GM21619 (cell line): ENCODE results near the gene SLC16A12.
"Not testable (repeated sequence)": the region's sequence is repeated elsewhere in the genome, so short reads cannot be mapped to it uniquely, and the experiment has no call there.

ENCODE experiments used
- ATAC-seq: cut with Tn5 transposase; IDR thresholded peaks from one replicate; pipeline ENCODE4 v1.9.1; 2021; ENCODE audit not compliant: unreplicated experiment

The SLC16A12 gene

DNA sequence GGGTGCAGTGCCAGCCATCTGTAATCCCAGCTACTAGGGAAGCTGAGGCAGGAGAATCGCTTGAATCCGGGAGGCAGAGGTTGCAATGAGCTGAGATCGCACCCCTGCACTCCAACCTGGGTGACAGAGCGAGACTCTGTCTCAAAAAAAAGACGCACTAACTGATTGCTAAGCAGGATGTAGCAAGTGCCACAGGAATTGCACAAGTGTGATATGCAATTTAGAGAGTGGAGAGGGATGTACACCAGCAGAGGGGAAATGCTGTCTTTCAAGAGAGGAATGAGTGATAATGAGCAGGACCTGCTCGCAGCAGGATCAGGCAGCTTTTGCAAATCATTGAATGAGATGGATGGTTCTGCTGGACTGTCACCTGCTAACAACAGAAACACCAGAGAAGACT is 13.3 kb upstream of the SLC16A12 start:
- ATAC-seq = no peak

DNA sequence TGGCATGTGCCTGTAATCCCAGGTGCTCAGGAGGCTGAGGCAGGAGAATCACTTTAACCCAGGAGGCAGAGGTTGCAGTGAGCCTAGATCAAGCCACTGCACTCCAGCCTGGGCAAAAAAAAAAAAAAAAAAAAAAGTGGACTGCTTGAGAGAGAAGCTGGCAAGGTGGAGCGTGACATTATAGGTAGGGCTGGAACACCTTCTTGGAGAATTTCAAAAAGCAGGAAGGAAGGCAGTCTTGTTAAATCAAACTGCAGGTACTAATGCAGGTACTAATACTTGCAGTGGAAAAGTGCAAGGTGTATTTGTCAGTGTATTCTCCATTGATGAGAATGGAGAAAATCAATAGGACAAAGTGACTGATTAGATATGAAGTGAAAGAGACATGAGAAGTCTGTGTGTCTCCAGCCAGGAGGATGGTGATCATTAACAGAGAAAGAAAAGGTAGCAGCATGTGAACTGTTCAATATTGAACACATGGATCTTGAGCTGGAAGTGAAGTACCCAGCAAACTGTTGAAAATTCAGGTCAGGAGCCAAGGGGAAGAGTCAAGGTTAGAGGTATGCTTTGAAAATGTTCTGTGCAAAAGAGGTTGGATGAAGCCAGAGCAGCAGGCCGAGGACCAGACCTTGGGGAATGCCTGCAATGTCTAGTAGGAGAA is 12.6 kb upstream of the SLC16A12 start:
- ATAC-seq = no peak

DNA sequence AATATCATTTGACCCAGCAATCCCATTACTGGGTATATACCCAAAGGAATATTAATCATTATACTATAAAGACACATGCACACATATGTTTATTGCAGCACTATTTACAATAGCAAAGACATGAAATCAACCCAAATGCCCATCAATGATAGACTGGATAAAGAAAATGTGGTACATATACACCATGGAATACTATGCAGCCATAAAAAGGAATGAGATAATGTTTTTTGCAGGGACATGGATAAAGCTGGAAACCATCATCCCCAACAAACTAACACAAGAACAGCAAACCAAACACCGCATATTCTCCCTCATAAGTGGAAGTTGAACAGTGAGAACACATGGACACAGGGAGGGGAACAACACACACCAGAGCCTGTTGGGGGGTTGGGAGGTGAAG is 11.3 kb upstream of the SLC16A12 start:
- not testable (repeated sequence) for ATAC-seq

DNA sequence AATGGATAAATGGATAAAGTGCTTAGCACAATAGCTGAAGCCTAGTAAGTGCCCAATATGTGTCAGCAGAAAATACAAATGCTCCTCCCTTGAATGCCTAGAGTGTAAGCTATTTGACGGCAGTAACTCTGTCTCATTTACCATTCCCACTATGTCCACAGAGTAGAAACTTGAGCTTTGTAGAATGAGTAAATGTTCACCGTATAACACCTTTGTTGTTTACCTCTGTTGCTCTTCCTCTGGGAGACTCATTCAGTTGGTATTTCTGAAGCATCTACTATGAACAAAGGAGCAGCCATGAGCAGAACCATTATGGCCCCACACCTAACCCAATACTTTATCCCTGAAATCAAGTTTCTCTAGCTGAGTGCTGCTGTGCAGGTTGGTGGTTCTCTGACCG is 8.4 kb upstream of the SLC16A12 start:
- no peak for ATAC-seq

DNA sequence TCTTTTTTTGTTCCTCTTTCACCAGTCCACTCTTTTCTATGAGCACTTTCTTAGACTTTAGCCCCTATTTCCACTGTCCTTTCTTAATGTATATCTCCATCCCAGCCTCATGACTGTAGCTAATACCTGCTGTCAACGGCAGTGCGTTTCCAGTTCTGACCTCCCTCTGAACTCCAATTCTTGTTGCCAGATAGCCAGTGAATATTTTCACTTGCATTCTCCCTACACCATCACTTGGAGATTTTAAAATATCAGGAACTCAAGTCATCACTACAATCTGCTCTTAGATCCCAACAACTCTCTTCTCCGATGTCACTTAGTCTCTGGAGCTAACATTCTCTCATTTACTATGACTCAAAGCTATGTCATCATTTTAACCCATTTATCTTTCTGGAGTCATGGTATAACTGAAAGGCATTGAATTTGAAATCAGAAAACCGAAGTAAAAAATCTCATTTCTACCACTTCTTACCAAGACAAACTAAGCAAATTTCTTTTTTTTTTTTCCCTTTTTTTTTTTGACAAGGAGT is 5.1 kb upstream of the SLC16A12 start:
- no peak for ATAC-seq

DNA sequence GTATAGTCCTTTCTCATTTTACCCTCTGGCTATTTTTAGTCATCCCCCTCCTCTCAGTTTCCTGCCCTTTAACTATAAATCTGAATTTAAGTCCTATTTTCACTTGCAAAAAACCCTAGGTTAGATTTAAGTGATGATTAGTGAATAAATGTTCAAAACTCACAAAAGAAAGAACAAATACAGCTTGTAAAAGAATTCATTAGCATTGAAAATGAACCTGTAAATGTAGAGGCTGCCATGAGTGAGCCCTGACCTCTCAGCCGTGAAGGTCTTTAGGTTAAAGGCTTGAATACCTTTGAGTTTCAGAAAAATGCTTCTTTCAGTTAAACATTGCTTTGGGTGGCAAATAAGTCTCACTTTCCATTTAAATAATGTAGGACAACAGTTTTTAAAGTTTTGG is 2.0 kb upstream of the SLC16A12 start:
- no peak for ATAC-seq

DNA sequence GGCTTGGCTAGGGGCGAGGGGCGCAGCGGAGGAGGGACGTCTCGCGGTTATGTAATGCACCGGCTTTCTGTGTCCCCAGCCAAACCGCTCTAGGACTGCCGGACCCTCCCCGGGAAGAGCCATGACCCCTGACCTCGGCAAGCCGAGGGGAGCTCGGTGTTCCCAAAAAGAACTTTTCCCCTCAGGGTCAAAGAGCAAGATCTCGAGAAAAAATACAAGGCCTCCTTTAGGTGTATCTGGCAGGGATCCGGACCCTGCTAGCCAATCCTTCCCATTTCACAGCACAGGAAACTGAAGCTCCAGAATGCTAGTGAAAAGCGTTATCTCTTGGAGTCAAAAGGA is 590 bp upstream of the SLC16A12 start:
- ATAC-seq = no peak

DNA sequence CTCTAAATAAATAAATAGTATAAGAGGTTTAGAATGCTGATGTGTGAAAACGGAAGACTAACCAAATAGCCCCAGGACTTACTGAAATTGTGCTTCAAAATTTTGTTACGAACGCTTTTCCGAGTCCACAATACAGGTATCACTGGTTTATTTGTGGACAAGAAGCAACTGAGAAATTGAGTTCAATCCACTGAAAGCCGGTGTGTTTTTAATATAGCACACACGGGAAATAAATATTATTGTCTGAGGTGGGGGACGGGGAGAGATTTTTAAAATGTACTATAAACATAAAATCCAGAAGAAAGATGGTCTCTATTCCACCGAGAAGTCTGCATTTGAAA is 598 bp downstream of the SLC16A12 start:
- no peak for ATAC-seq

DNA sequence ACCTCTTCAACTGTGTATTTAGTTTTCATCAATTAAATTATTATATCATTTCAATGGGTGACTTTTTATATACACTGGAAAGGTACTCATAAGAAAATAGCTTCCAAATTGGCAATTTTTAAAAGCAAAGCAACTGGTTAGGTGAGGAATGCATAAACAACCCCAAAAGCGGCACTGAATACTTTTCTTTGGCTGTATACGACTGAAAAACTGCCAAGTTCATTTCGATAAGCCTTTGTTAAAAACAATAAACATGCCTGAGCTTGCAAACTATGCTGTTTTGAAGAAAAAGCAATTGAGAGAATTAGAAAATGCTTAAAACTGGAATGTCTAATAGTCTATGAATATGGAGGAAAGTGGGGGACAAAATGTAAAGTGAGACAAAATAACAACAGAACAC is 2.9 kb downstream of the SLC16A12 start:
- no peak for ATAC-seq

DNA sequence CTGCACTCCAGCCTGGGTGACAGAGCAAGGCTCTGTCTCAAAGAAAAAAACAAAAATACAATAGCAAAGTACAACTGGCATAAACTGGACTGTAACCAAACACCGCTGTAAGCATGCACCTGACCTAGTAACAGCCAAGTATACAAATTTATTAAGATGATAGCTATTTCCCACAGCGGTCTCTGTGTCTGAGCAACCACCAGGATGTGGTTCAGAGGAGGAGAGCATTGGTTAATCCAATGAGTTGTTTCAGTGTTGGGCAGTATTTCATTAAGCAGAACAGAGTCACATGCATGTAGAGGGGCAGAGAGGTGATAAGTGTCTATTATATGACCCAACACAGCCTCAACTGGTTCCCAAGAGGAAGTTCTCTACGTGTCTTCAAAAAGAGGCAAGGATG is 4.0 kb downstream of the SLC16A12 start:
- no peak for ATAC-seq

DNA sequence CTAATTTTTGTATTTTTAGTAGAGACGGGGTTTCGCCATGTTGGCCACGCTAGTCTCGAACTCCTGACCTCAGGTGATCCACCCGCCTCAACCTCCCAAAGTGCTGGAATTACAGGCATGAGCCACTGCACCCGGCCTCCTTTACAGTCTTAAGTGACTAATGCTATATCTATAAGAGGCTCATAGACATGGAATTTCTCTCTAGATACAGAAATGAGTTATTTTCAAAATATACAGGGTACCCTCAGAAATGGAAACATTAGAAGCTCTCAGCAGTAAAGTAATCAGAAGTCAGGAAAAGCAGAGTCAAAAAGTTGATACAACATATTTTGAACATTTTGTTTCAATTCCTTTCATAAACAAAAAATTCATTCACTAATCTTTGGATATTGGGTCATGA is 5.7 kb downstream of the SLC16A12 start:
- not testable (repeated sequence) for ATAC-seq

DNA sequence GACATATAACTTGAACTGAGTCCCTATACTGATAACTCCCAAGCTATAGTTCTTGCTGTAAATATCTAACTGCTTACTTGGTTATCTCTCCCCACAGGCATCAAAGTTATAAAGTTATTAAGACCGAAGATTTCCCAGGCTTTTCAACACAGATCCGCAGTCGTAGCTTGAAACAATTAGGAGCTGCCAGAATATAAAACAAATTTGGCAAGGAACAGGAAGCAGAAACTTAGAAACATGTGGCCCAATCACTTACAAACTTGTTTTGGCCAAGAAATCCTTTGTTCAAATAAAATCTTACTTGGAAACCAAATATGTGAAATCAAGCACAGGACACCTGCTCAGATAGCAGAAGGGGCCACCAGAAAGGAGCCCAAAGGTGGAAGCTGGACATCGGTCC is 9.0 kb downstream of the SLC16A12 start:
- ATAC-seq = no peak

DNA sequence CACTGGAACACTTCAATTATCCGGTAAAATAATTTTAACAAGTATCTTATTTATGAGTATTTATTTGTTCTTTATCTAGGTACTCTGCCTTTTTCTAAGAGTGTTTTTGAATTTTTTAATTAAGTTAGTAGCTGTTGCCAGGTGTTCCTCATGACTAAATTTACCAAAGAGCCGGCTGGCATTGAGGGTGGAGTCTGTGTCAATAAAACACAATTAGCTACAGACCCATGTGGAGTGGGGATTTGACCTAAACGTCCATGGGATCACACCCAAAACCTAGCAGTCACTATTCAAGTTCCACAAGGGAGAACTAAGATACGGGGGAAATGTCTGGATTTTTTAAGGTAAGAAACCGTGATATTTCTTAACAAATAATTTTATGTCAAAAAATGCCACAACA is 9.8 kb downstream of the SLC16A12 start:
- no peak for ATAC-seq

DNA sequence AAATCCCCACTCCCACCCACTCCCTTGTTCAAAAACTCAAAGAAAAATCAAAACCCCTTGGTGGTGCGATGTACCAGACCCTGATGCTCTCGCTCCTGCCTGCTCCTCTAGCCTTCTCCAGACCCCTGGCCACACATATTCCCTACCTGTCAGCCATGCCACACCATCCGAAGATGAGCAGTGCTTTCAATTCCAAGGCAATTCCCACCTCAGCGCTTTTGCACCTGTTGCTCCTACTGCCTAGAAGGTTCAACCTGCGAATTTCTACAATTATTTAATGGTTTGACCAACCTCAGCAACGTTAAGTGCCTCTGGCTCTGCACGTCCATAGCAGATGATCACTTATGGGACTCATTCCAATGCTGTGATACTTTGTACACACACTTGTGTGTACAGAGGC is 11.1 kb downstream of the SLC16A12 start:
- no peak for ATAC-seq

DNA sequence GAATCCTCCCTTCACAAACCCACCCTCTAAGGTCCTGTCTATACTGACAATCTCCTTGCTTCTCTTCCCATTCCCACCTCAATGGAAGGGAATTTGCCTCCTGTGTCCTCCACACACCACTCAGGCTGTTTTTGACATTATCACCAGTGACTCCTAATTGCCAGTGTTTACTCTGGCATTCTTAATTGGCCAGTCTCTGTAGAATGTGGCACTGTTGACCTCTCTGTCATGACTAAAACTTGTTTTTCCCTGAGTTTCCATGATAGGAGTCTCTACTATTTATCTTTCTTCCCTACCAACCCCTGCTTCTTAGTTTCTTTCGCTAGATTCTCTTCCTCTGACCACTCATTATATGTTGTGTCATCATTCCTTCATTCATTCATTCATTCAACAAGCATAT is 12.1 kb downstream of the SLC16A12 start:
- ATAC-seq = no peak

DNA sequence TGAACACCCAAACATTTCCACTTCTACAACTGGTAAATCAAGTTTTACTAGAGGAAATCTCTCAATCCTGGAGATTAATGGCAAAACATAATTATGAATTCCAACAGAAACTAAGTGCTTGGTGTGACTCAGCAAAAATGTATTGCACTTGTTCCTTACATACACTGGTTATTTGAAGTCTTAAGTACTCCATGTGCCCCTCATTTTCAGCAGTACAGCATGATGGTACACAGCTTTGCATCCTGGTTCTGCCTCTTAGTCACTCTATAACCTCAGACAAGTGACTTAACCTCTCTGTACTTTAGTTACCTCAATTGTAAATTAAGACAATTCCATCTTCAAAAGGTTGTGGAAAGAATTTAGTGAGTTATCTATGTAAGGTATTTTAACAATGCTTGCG is 12.9 kb downstream of the SLC16A12 start:
- ATAC-seq = no peak

DNA sequence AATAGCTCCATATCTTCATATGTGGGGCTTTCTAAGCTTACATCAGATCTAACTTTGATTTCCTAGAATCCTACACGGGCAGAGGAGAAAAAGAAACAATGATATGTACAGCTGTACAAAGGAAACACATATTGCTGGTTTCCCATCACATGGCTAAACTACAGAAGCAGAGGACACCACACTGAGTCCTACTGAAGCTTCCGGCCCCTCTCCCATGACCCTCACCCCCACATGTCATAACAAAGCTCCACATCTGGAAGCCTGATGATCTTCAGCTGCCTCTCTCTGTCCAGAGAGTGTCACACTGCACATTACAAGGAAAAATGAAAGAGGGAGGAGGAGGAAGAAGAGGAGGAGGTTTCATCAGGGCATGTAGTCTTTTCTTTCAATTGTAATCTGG is 14.0 kb downstream of the SLC16A12 start:
- ATAC-seq = no peak

DNA sequence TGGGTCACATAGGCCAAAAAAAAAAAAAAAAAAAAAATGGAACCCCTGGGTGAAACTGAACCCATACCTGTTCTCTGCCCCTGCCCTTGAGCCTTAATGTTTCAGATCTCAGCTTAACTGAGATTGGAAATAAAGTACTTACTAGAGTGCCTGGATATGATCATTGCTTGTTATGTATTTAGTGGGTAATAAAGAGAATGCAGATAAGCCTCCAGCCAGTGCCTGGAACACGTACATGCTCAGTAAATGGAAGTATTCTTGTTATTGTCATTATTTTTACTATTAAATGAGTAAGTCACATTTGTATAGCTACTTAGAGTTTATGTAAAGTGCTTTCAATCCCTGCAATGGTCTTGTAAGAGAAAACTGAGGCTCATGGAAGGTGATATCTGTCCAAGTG is 14.7 kb downstream of the SLC16A12 start:
- no peak for ATAC-seq

DNA sequence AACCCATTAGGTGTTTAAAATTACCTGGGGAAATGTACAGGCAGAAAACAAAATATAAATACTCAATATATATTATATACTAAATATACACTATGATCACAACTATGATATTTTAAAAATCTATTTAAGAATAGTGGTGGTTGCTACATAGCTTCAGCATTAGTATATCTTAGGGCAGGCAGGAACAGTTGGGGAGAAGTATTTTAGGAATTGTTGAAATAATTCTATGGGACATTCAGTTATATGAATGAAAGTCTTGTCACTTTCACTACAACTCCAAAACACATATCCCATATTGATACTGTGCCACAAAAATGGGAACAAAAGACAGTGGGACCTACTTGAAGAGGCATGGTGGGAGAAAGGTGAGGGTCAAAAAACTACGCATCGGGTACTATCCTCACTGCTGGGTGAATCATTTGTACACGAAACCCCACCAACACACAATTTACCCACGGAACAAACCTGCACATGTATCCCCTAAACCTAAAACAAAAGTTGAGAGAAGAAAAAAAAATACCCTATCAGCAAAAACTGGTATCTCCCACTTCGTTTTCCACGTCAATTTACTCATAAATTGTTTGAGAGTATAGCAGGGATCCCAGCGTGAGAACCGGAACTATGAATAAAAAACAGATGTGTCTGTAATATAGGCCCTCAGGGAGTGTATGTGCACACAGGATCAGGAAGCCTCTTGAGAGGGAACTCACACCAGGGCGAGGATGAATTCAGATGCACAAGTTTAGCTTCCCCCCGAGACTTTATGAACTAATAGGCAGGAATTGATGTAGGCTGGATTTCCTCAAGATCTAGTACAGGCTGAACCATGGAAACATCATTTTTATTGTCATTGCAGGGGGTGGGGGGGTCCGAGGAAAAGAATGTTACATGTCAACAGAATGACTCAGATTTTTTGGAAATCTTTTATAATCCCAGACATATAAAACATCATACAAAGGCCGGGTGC is 16.2 kb downstream of the SLC16A12 start:
- no peak for ATAC-seq

DNA sequence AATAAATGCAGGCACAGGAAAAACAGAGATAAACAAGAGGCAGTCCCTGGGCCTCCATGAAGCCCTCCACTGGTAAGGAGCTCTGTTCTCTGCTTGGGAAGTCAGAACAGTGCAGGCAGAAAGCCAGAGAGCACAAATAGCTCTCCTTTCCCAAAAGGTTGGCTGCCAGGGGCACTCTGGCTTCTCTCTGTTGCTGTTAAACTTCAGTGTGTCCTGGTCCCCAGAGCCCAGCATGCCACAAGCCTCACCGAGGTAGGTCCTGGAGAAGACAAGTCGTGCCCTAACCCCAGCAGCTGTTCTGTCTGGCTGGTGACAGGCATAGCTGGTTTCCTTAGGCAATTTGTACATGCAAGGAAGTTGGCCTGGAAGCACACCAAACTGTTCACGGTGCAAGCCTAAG is 17.3 kb downstream of the SLC16A12 start:
- ATAC-seq = no peak

DNA sequence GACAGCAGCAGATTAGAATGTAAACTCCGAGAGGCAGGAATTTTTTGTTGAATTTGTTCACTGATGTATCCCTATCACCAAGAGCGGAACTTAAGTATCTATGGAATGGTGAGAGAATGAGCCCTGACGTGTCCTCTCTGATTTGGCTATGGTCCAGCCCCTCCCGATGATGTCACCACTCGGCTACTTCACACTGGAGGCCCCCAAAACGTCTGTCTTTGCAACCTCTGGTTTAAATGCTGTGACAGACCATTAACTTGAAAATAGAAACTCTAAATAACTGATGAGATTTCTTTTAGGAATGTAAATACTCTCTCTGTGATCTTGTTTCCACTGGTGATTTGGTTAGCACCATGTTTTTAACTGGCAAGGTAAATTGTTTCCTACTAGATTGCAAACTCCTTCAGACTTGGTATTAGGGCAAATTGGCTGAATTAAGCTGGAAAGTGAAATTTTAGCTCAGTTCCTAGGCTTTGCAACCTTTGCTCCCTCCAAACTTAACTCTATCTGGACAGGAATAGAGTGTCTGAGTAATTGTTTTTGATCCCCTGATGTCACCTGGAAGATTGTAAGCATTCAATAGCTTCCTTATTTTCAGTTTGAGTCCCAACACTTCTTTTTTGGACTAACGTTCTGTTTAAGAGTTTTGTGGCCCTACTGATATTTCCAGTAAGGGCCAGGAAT is 19.1 kb downstream of the SLC16A12 start:
- no peak for ATAC-seq
